SHP77 (cell line): Measurements from ENCODE around the gene TNFRSF19.
A peak's percentile ranks its signal among the peaks of the same experiment; 100 is the strongest.
"Not testable (repeated sequence)": the region's sequence is repeated elsewhere in the genome, so short reads cannot be mapped to it uniquely, and the experiment has no call there.

Experiments used
- DNase-seq, 2 experiments: peaks; one replicate each; lab custom pipeline; 2025; lab: John Stamatoyannopoulos, UW

TNFRSF19 gene

GRCh38 chr13:23655321-23655720 lies 85.1 kb downstream of the TNFRSF19 start:
- no peak for DNase-seq

DNA sequence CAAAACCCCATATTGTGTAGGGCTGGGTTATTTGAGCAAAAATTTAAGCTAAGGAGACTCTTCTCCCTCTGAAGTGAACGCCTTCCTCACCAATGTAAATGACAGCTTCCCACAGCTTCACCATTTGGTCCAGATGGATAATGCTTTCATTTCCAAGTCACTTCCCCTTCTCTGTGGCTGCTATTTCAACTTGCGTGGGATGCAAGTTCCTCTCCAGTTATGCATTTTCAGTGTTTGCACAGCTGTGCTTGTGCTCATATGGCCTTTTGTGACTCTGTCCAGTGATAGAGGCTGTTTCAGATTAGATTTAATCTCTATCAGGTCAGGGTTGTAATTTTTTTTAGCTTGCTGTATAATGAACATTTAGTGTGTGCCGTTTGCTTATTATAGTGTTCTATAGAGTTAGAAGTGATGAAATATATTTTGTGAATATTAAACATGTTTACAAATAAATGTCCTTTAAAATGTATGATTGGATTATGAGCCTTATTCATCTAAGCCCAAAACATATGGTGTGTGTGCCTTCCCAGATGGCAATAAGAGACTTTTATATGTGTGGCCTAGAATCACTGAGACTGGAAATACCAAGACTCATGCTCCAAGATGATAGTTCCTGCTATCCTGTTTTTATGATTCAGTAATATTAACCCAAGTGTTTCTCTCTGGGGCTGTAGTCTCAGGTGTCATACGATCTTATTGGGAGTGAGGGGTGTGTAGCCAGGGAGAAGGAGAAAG lies 86.6 kb downstream of the TNFRSF19 start:
- peak; percentile 95 to 96 for DNase-seq

- DNase-seq = no peak
Observed at GRCh38 chr13:23658929-23659541, 88.8 kb downstream of the TNFRSF19 start.

GRCh38 chr13:23660249-23660648 lies 90.0 kb downstream of the TNFRSF19 start:
- DNase-seq = no peak

GRCh38 chr13:23666582-23666981 lies 96.4 kb downstream of the TNFRSF19 start:
- DNase-seq = no peak

GRCh38 chr13:23667750-23668149 lies 97.5 kb downstream of the TNFRSF19 start:
- DNase-seq = no peak

DNA sequence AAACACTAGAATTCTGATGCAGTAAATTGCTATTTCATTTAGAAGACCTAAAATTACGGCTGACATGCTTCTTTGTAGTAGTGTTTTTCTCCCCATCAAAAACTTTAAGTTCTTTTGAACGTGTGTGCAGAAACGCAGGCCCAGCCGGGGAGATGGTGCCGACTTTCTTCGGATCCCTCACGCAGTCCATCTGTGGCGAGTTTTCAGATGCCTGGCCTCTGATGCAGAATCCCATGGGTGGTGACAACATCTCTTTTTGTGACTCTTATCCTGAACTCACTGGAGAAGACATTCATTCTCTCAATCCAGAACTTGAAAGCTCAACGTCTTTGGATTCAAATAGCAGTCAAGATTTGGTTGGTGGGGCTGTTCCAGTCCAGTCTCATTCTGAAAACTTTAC lies 98.3 kb downstream of the TNFRSF19 start:
- DNase-seq = no peak

- no peak for DNase-seq
Observed at GRCh38 chr13:23670793-23671192, 100.6 kb downstream of the TNFRSF19 start.

DNA sequence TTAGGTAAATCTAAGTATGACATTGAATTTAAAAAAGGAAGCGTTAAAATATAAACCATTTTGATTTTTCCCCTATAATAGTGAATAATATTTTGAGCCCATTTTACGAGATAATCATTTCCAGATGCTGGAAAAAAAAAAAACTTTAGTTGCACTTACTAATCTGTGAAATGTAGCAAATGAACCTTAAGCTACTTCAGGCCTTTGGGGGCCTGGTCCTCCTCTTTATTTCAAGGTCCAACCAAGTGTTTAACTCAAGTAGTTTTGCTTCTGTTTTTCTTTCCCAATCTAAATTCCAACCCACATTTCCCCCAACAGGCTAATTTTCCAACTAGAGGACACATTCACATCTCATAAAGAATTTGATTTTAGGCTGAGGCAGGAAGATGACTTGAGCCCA lies 101.2 kb downstream of the TNFRSF19 start:
- DNase-seq = no peak

GRCh38 chr13:23671897-23672296 lies 101.7 kb downstream of the TNFRSF19 start:
- DNase-seq = peak; percentile 91 to 93

DNA sequence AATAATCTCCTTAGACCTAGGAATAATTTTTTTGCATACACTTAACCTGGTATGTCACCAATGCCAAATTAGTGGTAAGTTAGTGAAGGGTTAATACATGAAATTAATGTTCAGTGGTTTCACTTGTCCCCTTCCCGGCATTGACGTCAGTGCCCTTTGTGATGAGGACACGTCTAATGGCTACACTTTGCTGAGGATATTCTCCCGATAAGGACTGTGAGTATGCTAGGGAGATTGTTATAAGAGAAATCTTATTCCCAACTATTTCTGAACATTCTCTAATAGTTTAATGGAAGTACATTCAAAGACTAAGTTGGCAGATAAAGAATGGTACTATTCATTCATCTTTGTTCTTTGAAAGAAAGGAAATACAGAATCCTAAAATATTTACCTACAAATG lies 102.4 kb downstream of the TNFRSF19 start:
- peak; percentile 94 to 95 for DNase-seq

GRCh38 chr13:23673354-23673753 lies 103.1 kb downstream of the TNFRSF19 start:
- DNase-seq = peak; percentile 60 to 64

- peak in 1 of 2 experiments; percentile 51 for DNase-seq
Observed at GRCh38 chr13:23673867-23674605, 103.8 kb downstream of the TNFRSF19 start.

GRCh38 chr13:23674795-23675640 lies 104.8 kb downstream of the TNFRSF19 start:
- peak; percentile 95 to 96 for DNase-seq

- not testable (repeated sequence) for DNase-seq
Observed at GRCh38 chr13:23677679-23678288, 107.6 kb downstream of the TNFRSF19 start.

GRCh38 chr13:23678795-23679194 lies 108.6 kb downstream of the TNFRSF19 start:
- DNase-seq = no peak

DNA sequence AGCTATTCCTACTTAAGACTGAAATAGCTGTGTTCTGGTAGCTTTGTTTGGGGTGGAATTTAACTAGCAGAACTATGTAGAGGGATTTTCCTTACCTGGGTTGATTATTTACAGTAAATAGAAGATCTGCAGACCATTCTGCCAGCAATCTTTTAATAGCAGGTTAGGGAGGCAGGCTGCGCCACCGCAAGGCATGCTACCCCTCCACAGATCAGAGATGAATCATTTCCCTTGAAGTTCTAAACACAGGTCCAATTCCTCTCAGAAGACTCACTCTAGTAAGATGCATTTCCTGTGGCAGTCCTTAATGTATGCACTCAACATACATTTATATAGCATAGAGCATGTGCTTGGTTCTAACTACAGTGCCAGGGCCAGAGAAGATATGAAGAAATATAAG lies 109.0 kb downstream of the TNFRSF19 start:
- no peak for DNase-seq

- no peak for DNase-seq
Observed at GRCh38 chr13:23680845-23681669, 110.8 kb downstream of the TNFRSF19 start.

DNA sequence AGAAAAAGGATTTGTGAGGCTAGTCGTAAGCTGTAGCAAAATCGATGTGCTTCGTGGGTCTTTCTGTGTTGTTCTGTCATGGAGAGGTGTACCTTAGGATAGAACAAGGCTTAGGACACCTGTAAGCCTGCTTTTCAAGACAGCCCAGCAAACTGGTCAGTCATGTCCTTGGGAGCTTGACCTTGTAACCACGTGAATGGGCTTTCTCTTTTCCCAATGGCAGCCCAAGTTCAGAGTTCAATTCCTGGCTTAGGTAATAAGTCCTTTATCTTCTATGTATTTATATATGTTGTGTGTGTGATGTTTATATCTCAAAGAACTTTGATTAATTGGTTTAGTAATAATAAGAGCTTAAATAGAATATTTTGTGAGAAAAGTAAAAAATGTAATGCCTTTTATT lies 112.9 kb downstream of the TNFRSF19 start:
- no peak for DNase-seq

DNA sequence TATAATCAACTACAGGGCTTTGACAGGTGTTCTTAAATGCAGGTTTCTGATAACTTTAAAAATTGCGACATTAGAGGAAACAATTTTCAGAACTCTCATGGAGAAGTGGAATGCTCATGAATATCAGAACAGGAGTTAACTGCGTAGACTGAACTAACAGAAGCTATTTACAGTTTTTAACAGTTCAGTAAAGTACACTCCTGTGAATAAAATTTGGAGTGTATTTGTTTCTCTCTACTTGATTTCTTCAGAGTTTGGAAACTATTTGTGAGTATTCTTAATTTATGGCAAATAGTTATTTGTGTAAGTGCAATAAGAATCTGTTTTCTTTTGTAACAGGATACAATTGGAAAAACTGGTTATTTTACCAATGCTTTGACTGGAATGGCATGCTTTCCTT lies 114.4 kb downstream of the TNFRSF19 start:
- no peak for DNase-seq

- DNase-seq = no peak
Observed at GRCh38 chr13:23685416-23685815, 115.2 kb downstream of the TNFRSF19 start.
